Cerebellar cortex (tissue), 1 donor: Measurements from ENCODE around the gene PTPN7.

Experiments
- DNase-seq: peaks from one replicate; pipeline ENCODE4 v3.0.0-alpha.2; 2015; ENCODE audit warnings: low spot score

The PTPN7 gene

GRCh38 chr1:202106340-202107254 lies 53.8 kb downstream of the PTPN7 start:
- no peak for DNase-seq

- DNase-seq = no peak
Measured at GRCh38 chr1:202105571-202106339, 54.6 kb downstream of the PTPN7 start.

GRCh38 chr1:202104073-202104472 lies 56.3 kb downstream of the PTPN7 start:
- DNase-seq = no peak

- DNase-seq = no peak
Measured at GRCh38 chr1:202101184-202101583, 59.2 kb downstream of the PTPN7 start.
